Stimulated activated CD8-positive, alpha-beta memory T cell treated with anti-CD3 and anti-CD28 coated beads, Interleukin-7, amount 100 ng/mL, for 48 hours (primary cell): ENCODE data around the gene DPF3.

Experiments
- DNase-seq, 2 donors: peaks; one replicate each; pipeline ENCODE4 v3.0.0-alpha.2; 2020; ENCODE audit warnings: low read depth in 1 of 2; ENCODE audit errors: extremely low read depth in 1 of 2

The DPF3 gene

GRCh38 chr14:72688990-72689671 is 204.8 kb downstream of the DPF3 start:
- no peak for DNase-seq

GRCh38 chr14:72686832-72687231 is 207.1 kb downstream of the DPF3 start:
- no peak for DNase-seq

GRCh38 chr14:72686101-72686500 is 207.8 kb downstream of the DPF3 start:
- no peak for DNase-seq

DNA sequence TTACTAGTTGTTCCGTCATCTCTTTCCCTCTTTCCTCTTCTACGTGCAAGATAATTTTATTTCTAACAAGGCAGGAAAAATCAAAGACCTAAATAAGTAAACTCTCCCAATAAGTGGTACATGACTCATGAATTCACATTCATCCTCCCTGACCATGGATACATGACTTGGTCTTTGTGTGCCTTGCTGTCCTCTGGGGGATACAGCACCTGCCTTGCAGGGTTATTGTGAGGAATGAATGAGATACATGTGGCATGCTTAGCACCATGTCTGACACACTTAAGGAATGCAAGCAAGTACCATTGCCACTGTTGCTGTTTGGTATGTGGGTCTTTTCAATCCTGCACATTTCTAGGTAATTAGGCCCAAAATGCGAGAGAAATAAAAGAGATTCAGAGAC is 208.4 kb downstream of the DPF3 start:
- DNase-seq, result no peak

GRCh38 chr14:72683787-72684186 is 210.1 kb downstream of the DPF3 start:
- no peak for DNase-seq

DNA sequence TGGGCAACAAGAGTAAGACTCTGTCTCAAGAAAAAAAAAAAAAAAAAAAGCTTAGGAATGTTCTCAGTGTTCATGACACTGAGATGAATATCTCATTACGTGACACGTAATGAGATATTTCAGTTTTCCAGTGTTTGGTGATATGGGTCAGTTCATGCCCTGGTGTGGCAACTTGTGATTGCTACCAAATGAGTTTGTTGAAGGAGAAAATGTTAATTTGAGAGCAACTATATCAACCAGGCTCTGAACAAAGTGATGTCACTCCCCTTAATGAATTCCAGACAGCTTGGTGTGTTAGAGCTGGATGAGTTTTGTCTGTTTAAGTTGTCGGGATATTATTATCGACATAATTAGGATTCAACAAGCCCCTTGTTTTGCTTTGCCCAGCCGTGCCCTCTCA is 211.7 kb downstream of the DPF3 start:
- no peak for DNase-seq

- no peak for DNase-seq
Observed at GRCh38 chr14:72680853-72681640, 212.9 kb downstream of the DPF3 start.

- DNase-seq, result no peak
Observed at GRCh38 chr14:72679536-72680151, 214.3 kb downstream of the DPF3 start.

DNA sequence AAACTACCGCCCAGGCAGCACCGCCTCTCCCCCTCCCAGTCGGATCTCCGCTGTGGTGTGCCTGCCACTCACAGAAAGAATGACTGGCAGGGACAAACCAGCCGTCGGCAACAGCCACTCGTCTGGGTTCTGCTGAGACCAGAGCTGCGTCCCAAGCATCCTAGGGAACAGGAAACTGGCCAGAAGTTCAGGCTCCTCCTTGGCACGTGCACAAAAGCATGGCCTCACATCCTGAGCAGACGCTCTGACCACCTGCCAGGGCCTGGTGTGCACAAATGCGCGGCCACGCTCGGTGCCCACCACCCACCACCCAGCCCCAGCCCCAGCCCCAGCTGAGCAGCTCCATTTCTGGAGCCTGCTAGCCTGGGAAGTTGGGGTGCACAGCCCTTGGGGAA is 214.8 kb downstream of the DPF3 start:
- DNase-seq, result no peak

DNA sequence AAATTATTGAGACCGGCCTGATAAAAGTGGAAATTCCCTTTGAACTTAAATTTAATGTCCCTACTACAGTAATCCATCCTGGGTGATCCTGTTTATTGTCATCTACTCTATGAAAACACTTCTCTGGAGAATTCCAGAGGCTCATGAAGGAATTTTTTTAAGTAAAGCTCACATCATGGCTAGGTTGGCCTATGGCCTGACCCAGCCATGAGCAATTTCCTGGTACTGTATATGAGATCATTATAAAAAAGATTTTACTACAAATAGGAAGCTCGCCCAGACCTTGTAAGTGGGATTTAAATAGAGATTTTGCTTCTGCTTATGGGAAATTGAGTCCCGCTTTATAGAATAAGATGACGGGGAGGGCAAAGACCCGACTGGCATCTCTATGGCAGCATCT is 215.5 kb downstream of the DPF3 start:
- no peak for DNase-seq

DNA sequence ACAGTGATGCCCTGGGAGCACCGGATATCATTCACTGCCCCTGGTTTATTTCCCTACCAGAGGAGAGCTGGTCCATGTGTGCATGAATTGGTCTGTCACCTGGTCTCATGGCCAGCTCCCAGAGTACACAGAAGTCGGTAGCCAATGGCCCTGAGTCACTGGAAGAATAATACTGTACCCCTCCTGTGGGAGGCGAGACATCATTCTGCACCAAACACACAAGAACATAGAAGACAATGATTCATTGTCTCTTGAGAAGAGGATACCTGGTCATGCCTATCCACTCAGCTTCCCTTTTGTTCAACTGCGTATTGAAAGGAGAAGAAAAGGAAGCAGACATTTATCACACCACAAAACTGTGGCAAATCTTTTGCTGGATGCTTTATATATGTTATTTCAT is 216.2 kb downstream of the DPF3 start:
- DNase-seq, result no peak

DNA sequence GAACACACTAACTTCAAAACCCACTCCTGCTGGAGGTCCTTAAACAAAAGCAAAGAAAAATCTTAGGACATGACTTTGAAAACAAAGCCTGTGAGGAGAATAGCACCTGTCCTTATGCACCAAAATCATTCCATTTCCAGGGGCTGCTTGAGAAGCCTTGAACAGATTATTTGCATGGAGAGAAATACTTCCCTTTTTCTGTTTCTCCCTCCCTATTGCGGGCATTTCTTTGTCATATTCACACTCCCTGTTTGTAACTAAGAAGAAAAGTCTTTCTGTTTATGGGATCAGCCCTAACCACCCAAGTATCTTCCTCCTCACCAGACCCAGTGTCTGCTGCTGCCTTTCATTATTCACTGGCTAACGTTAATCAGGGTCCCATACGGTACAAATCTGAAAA is 218.8 kb downstream of the DPF3 start:
- no peak for DNase-seq

GRCh38 chr14:72673179-72673578 is 220.7 kb downstream of the DPF3 start:
- no peak for DNase-seq

DNA sequence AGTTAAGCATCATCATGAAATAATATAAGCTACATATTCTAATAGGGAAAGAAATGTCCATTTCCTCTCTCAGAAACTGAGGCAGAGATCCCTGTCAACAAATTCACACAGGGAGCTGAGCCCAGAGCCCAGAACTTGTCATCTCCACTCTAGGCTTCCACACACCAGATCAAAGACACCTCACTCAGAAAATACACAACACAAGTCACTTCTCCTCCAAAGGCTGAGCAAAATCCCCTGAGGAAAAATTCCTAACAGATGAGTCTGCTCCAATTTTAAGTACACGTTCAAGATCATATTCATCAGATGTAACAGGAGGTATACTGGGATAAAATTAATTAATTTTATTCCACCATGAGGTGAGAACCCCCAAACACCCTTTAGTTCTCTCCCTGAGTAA is 227.3 kb downstream of the DPF3 start:
- DNase-seq, result no peak

DNA sequence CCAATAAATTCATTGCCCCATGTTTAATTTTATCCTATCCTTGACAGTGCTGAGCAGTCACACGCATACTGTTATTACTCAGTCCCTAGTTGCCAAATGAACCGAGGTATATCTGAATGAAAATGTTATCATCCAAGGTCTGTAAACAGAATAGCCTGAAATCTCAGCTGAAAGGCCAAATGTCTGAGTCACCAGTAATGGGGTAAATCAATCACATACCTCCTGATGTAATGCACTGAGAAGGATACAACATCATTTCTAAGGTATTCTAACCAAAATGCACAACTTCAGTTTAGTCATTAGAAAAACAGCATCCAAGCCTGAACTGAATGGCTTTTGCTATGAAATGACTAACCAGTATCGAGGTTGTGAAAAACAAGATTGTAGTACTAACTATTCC is 228.6 kb downstream of the DPF3 start:
- no peak for DNase-seq

DNA sequence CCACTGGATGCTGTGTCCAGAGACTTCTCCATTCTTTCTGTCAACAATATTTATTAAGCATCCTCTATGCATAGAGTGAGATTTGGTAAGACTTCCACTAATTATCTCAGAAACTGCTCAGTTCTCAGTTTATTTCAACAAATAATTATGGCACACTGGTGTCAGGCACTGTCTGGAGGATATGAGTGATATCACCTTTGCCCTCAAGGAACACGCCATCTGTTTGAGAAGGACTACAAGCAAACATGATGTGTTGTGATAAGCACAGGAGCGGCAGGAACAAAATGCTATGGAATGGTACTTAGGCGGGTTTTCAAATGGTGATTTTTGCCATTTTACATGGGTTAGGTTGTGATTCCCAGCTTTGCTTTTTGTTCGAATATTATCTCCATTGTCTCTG is 229.2 kb downstream of the DPF3 start:
- no peak for DNase-seq

DNA sequence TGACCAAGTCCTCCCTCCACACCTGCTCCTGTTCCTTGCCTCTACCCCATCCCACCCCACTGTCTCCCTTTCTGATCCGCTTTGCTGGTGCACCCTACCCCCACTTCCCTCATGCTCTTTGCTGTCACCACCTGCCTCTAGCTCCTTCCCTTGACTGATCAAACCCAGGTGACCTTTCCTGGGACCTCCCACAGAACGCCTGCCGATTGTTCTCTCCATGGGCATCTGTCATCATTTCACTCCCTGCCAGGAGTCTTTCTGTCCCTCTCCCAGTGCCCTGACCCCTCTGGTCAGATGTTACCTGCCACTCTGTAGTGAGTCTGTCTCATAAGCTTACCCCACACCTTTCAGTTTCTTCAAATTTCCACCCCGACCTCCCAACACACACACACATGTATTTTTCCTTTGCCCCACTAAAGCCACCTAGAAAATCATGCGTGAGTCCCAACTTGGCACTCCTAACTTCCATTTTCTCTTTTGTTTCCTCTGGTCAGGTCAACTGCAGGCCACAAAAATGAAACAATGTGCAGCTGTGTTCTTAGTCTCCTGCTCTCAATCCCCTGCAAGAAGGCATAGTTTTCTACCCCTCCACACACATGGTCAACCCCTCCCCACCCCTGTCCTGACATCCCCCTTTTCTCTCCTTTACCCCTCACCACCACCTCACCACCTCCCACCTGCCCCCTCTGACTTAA is 229.8 kb downstream of the DPF3 start:
- DNase-seq, result no peak

GRCh38 chr14:72663076-72663487 is 230.8 kb downstream of the DPF3 start:
- peak in 1 of 2 donors; percentile 12 for DNase-seq

- no peak for DNase-seq
Observed at GRCh38 chr14:72662214-72662613, 231.7 kb downstream of the DPF3 start.

DNA sequence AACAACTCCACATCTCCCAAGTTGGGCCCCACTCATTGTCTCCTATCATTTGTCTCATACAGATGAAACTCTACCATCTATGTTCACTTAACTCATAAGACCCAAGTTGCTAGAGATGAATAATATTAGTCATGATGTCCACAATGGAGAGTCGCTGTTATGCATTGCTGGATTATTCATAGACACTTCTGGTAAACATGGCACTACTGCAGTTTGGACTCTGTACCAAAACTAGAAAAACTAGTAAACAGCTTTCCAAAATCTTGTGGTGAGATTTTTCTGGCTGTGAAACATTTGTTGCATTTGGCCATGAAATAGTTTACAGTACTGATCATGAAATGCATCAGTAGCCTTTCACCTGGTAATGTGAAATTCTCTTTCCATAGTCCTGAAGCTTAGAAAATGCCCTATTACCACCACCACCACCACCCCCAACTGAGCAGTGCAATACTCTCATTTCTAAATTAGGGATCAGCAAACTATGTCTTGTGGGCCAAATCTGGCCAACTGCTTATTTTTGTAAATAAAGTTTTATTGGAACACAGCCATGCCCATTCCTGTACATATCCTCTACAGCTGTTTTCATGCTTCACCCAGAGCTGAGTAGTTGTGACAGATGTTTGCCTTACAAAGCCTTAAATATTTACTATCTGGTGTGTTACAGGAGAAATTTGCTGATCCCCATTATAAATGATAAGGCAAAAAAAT is 236.5 kb downstream of the DPF3 start:
- no peak for DNase-seq

GRCh38 chr14:72653026-72653425 is 240.9 kb downstream of the DPF3 start:
- no peak for DNase-seq
